ENCODE data around the gene PEF1. TPM values are rescaled to one million over a fixed set of nuclear protein-coding genes. Genes with fewer than 3 reads are reported as not detected.

The PEF1 gene
- total RNA-seq, 2 donors from 2014 or later = 57.5 to 67.8 TPM

DNA sequence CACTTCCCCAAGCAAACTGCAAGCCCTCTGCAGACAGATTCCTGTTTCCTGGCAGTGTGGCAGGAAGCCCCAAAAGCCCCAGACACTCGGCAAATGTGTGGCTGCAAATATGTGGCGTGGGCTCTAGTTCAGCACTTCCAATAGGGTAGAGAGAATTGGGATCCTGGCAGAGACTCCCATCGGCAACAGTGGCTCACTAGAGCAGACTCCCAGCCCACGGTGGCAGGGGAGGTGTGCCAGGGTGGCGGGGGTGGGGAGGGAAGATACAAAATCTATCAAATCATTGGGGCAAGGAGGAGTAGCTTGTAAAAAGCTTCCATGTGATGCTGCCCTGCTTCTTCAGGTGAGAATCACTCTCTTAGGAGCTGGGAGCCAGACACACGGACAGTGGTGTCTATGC, 33.3 kb upstream of the PEF1 start:
- no peak overlapping the region for H3K27ac ChIP-seq
- H3K9ac ChIP-seq (ENCODE audit: low read depth in 2 of 2, low read length in 2 of 2) = no peak overlapping the region
- intact Hi-C loops (cut with DNase I) = no loop called here
- no peak overlapping the region for H3K4me3 ChIP-seq
- no peaks in the 10 kb centered on the region for H3K27me3 ChIP-seq
- H3K36me3 ChIP-seq = no peaks in the 10 kb centered on the region
- no peak for DNase-seq
- no peaks in the 10 kb centered on the region for H3K9me3 ChIP-seq
- no peaks in the 10 kb centered on the region for H3K4me1 ChIP-seq
- TF ChIP-seq, protein P1, sequence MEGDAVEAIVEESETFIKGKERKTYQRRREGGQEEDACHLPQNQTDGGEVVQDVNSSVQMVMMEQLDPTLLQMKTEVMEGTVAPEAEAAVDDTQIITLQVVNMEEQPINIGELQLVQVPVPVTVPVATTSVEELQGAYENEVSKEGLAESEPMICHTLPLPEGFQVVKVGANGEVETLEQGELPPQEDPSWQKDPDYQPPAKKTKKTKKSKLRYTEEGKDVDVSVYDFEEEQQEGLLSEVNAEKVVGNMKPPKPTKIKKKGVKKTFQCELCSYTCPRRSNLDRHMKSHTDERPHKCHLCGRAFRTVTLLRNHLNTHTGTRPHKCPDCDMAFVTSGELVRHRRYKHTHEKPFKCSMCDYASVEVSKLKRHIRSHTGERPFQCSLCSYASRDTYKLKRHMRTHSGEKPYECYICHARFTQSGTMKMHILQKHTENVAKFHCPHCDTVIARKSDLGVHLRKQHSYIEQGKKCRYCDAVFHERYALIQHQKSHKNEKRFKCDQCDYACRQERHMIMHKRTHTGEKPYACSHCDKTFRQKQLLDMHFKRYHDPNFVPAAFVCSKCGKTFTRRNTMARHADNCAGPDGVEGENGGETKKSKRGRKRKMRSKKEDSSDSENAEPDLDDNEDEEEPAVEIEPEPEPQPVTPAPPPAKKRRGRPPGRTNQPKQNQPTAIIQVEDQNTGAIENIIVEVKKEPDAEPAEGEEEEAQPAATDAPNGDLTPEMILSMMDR (IDR thresholded peaks at IDR 0.05) = no peak

DNA sequence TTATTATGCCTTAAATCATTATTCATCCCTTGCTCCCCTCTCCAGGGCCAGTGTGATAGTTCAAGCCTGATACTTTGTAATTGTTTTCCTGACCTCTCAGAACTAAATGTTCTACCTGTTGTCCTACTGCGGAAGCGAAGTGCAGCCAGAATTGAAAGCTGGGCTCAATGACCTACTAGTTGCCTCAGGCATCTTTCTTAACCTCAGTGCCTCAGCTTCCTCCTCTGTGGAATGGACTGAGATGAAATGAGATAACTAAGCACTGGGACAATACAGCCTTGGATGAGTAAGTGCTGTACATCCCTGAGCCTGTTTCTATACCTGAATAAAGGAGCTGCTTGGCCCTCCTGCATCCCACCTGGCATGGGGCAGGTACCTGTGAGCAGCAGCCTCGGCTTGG, 32.7 kb upstream of the PEF1 start:
- Histone ChIP-seq H3K9ac (ENCODE audit: low read depth in 2 of 2, low read length in 2 of 2) (no peak overlapping the region), H3K36me3 (no peaks in the 10 kb centered on the region), H3K9me3 (no peaks in the 10 kb centered on the region), H3K4me3 (no peak overlapping the region), H3K4me1 (no peaks in the 10 kb centered on the region), H3K27ac (no peak overlapping the region), H3K27me3 (no peaks in the 10 kb centered on the region)
- TF ChIP-seq, protein P1 (IDR thresholded peaks at IDR 0.05) = no peak
- no peak for DNase-seq
- intact Hi-C loops (cut with DNase I) = no loop called here

DNA sequence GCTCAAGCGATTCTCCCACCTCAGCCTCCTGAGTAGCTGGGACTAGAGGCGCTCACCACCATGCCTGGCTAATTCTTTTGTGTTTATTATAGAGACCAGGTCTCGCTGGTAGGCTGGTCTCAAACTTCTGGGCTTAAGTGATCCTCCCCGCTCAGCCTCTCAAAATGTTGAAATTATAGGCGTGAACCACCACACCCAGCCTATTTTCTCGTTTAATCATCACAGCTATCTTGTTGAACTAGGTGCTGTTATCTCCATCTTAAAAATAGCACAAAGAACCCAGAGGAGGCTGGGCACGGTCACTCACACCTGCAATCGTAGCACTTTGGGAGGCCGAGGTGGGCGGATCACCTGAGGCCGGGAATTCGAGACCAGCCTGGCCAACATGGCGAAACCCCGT, 31.1 kb upstream of the PEF1 start:
- no peaks in the 10 kb centered on the region for H3K36me3 ChIP-seq
- no peak overlapping the region for H3K9ac ChIP-seq (ENCODE audit: low read depth in 2 of 2, low read length in 2 of 2)
- no peaks in the 10 kb centered on the region for H3K4me1 ChIP-seq
- H3K9me3 ChIP-seq = no peaks in the 10 kb centered on the region
- H3K27me3 ChIP-seq = no peaks in the 10 kb centered on the region
- H3K27ac ChIP-seq = no peak overlapping the region
- TF ChIP-seq, protein P1 (IDR thresholded peaks at IDR 0.05) = no peak
- intact Hi-C loops (cut with DNase I) = no loop called here
- no peak for DNase-seq
- no peak overlapping the region for H3K4me3 ChIP-seq

DNA sequence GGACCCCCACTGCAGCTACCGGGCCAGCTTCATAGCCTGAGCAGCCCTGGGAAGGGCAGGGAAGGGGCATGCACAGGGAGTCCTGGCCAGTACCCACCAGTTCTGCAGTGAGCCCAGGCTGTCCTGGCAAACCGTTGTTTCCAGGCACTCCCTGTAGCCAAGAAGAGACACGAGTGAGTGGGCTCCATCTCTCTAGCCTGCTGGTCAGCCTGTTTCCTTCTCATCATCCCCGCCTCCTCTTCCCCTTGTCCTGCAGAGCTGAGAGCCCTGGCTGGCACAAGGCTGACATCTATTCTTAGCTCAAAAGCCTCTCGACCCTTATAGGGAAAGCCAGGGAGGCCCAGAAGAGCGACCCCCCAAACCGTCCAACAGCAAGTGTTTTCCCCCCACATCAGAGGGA, 30.5 kb upstream of the PEF1 start:
- Histone ChIP-seq H3K27me3 (no peaks in the 10 kb centered on the region), H3K9ac (ENCODE audit: low read depth in 2 of 2, low read length in 2 of 2) (no peak overlapping the region), H3K4me3 (no peak overlapping the region), H3K36me3 (no peaks in the 10 kb centered on the region), H3K9me3 (no peaks in the 10 kb centered on the region), H3K27ac (no peak overlapping the region), H3K4me1 (no peaks in the 10 kb centered on the region)
- no peak for DNase-seq
- TF ChIP-seq, protein P1 (IDR thresholded peaks at IDR 0.05) = no peak
- intact Hi-C loops (cut with DNase I) = no loop called here

DNA sequence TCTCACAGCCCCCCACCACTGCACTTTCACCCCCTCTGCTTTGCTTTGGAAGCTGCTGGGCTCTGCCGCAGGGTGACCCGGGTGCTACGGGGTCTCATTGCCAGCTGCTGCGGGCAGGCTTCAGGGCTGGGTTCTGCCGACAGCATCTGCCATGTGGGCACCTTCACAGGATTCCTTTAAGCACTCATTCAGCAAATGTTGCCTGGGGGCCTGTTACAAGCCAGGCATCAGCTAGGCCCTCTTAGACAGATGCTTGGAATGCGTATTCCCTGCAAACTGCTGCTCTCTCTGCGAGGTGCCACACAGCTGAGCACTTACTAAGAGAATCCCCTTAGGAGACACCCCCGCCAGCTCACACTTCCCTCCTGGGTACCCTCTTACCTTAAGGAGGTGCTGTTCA, 29.9 kb upstream of the PEF1 start:
- Histone ChIP-seq H3K9me3 (no peaks in the 10 kb centered on the region), H3K27me3 (no peaks in the 10 kb centered on the region), H3K27ac (no peak overlapping the region), H3K4me1 (no peaks in the 10 kb centered on the region), H3K4me3 (no peak overlapping the region), H3K9ac (ENCODE audit: low read depth in 2 of 2, low read length in 2 of 2) (no peak overlapping the region), H3K36me3 (no peaks in the 10 kb centered on the region)
- TF ChIP-seq, protein P1 (IDR thresholded peaks at IDR 0.05) = no peak
- DNase-seq = no peak
- intact Hi-C loops (cut with DNase I) = no loop called here

DNA sequence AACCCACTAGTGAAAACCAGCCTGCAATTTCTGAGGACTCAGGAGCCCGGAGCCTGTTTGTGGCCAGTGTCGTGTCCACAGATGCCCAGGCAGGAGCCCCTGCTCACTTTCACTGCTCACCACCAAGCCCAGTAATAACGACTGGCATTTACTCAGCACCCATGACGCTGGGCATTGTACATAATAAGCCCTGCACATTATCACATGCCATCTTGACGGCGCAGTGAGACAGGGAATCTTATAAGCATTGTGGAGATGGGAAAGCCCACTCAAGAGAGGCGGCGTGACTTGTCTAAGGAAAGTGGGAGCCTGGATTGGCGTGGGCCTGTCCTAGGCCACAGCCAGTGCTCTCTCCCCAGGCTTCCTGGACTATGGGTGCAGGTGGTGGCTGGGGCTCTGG, 28.8 kb upstream of the PEF1 start:
- H3K9ac ChIP-seq (ENCODE audit: low read depth in 2 of 2, low read length in 2 of 2) = no peak overlapping the region
- H3K27ac ChIP-seq = no peak overlapping the region
- no peaks in the 10 kb centered on the region for H3K9me3 ChIP-seq
- H3K27me3 ChIP-seq = no peaks in the 10 kb centered on the region
- peaks cover 3% of the 10 kb centered on the region for H3K4me1 ChIP-seq
- TF ChIP-seq, protein P1 (IDR thresholded peaks at IDR 0.05) = no peak
- no peaks in the 10 kb centered on the region for H3K36me3 ChIP-seq
- intact Hi-C loops (cut with DNase I) = no loop called here
- no peak overlapping the region for H3K4me3 ChIP-seq
- no peak for DNase-seq
